H1 (cell line): ENCODE results near the gene SPEM1. TPM values are rescaled to one million over a fixed set of nuclear protein-coding genes. Genes with fewer than 3 reads are reported as not detected.

Experiments
- CTCF ChIA-PET: fragments of 300-600 bp; sonication (Branson Sonifier 250); formaldehyde crosslinking; loops from one replicate; lab custom pipeline; 2021; ENCODE audit not compliant: partially characterized antibody; lab: Charles Lee
- POLR2A ChIA-PET: fragments of 300-600 bp; sonication (Branson Sonifier 250); formaldehyde crosslinking; loops from one replicate; lab custom pipeline; 2021; ENCODE audit warnings: inconsistent platforms; ENCODE audit not compliant: partially characterized antibody; lab: Charles Lee
- DNase-seq, 2 experiments: peaks; one replicate each; pipeline versions ENCODE4 v3.0.0 to v3.0.0-alpha.2; 2010 to 2022; ENCODE audit warnings: low spot score in 2 of 2, low read depth in 1 of 2, mixed read lengths in 1 of 2
- FAIRE-seq: peaks from 2 replicates; lab custom pipeline; 2011; peaks lifted over from hg19 to GRCh38; lab: Jason Lieb, UNC
- H2AFZ ChIP-seq: 2 replicates; pipeline ENCODE4 v1.8.1; 2012; ENCODE audit warnings: low read length, inconsistent platforms
- H2AK5ac ChIP-seq: 2 replicates; pipeline ENCODE4 v1.6.1; 2013; ENCODE audit warnings: low read depth, low read length
- H2BK120ac ChIP-seq: replicated peaks from 2 replicates; pipeline ENCODE3; 2013; ENCODE audit warnings: low read depth, low read length, inconsistent platforms
- H2BK12ac ChIP-seq: 2 replicates; pipeline ENCODE4 v1.6.1; 2013; ENCODE audit warnings: low read depth, low read length
- H2BK15ac ChIP-seq: 2 replicates; pipeline ENCODE4 v1.6.1; 2013; ENCODE audit warnings: low read length
- H2BK20ac ChIP-seq: 2 replicates; pipeline ENCODE4 v1.6.1; 2013; ENCODE audit warnings: low read length
- H2BK5ac ChIP-seq: 2 replicates; pipeline ENCODE4 v1.6.1; 2013; ENCODE audit warnings: low read depth, low read length
- H3K14ac ChIP-seq: 2 replicates; pipeline ENCODE4 v1.6.1; 2013; ENCODE audit warnings: inconsistent platforms; ENCODE audit not compliant: insufficient read length
- H3K18ac ChIP-seq: 2 replicates; pipeline ENCODE4 v1.6.1; 2013; ENCODE audit warnings: low read length; ENCODE audit errors: extremely low read depth
- H3K23ac ChIP-seq: 2 replicates; pipeline ENCODE4 v1.6.1; 2013; ENCODE audit warnings: inconsistent platforms; ENCODE audit not compliant: insufficient read length
- H3K23me2 ChIP-seq: 2 replicates; pipeline ENCODE4 v1.6.1; 2013; ENCODE audit warnings: low read depth, low read length
- H3K27ac ChIP-seq: 2 replicates; pipeline ENCODE4 v1.6.1; 2011; ENCODE audit warnings: low read depth, low read length, inconsistent platforms
- H3K27me3 ChIP-seq, 4 experiments: replicated peaks in 1 of 4; 1 replicate in 1 of 4; 2 replicates in 3 of 4; pipeline versions ENCODE4 v1.6.1 to v1.8.1; 2011 to 2013; ENCODE audit warnings: low read length in 3 of 4, mild to moderate bottlenecking in 3 of 4, inconsistent platforms in 2 of 4, mixed read lengths in 2 of 4, moderate library complexity in 1 of 4; ENCODE audit not compliant: control insufficient read depth in 3 of 4, insufficient read depth in 3 of 4; ENCODE audit errors: extremely low read depth in 1 of 4
- H3K36me3 ChIP-seq, 4 experiments: 2 replicates each; pipeline versions ENCODE4 v1.6.1 to v1.8.1; 2011 to 2013; ENCODE audit warnings: mild to moderate bottlenecking in 4 of 4, low read length in 3 of 4, moderate library complexity in 2 of 4, control low read depth in 1 of 4, inconsistent platforms in 1 of 4; ENCODE audit not compliant: insufficient read depth in 4 of 4, control insufficient read depth in 2 of 4
- H3K4ac ChIP-seq: replicated peaks from 2 replicates; pipeline ENCODE3; 2013; ENCODE audit warnings: low read length, low read depth, mixed read lengths, inconsistent platforms; ENCODE audit not compliant: insufficient read length
- H3K4me1 ChIP-seq, 4 experiments: replicated peaks in 1 of 4; 1 replicate in 1 of 4; 2 replicates in 3 of 4; pipeline versions ENCODE4 v1.6.1 to v1.8.1; 2011 to 2013; ENCODE audit warnings: low read length in 3 of 4, inconsistent platforms in 2 of 4, mixed read lengths in 1 of 4; ENCODE audit not compliant: insufficient read depth in 4 of 4, control insufficient read depth in 3 of 4
- H3K4me2 ChIP-seq, 2 experiments: 2 replicates each; pipeline versions ENCODE4 v1.6.1 to v1.8.1; 2011 to 2013; ENCODE audit warnings: low read depth in 2 of 2, low read length in 2 of 2, control low read depth in 1 of 2, inconsistent platforms in 1 of 2, mild to moderate bottlenecking in 1 of 2; ENCODE audit not compliant: insufficient read depth in 1 of 2
- H3K4me3 ChIP-seq, 4 experiments: fragments of 200-600, 300-600 bp in 1 of 4; sonication (generic), shearing (Covaris generic), sonication (Bioruptor Twin) in 1 of 4; 2 replicates each; pipeline versions ENCODE4 v1.5.1 to v1.8.1; 2011 to 2016; ENCODE audit warnings: low read length in 4 of 4, low read depth in 3 of 4, control low read depth in 2 of 4, inconsistent platforms in 2 of 4, mild to moderate bottlenecking in 2 of 4, mixed read lengths in 1 of 4, moderate library complexity in 1 of 4; ENCODE audit not compliant: insufficient read depth in 2 of 4; ENCODE audit errors: extremely low read depth in 1 of 4
- H3K56ac ChIP-seq: replicated peaks from 2 replicates; pipeline ENCODE3; 2013; ENCODE audit warnings: low read depth, mild to moderate bottlenecking, mixed read lengths, low read length, inconsistent platforms; ENCODE audit not compliant: insufficient read length
- H3K79me1 ChIP-seq: 2 replicates; pipeline ENCODE4 v1.6.1; 2013; ENCODE audit warnings: low read depth, low read length, control low read depth
- H3K79me2 ChIP-seq, 2 experiments: 2 replicates each; pipeline versions ENCODE4 v1.6.1 to v1.8.1; 2012 to 2013; ENCODE audit warnings: low read length in 2 of 2, mild to moderate bottlenecking in 2 of 2, inconsistent platforms in 1 of 2; ENCODE audit not compliant: insufficient read depth in 2 of 2, control insufficient read depth in 1 of 2
- H3K9ac ChIP-seq, 4 experiments: replicated peaks in 1 of 4; 1 replicate in 1 of 4; 2 replicates in 3 of 4; pipeline versions ENCODE4 v1.6.1 to v1.8.1; 2011 to 2013; ENCODE audit warnings: low read depth in 3 of 4, low read length in 3 of 4, control low read depth in 2 of 4, mild to moderate bottlenecking in 2 of 4, moderate library complexity in 2 of 4, inconsistent platforms in 1 of 4; ENCODE audit errors: extremely low read depth in 1 of 4
- H3K9me3 ChIP-seq, 2 experiments: 2 replicates each; pipeline versions ENCODE4 v1.6.1 to v1.8.1; 2012 to 2013; ENCODE audit warnings: mild to moderate bottlenecking in 2 of 2, moderate library complexity in 2 of 2, control low read depth in 1 of 2, inconsistent platforms in 1 of 2, low read depth in 1 of 2, low read length in 1 of 2, mixed read lengths in 1 of 2; ENCODE audit not compliant: insufficient read depth in 2 of 2
- H4K20me1 ChIP-seq, 2 experiments: replicated peaks in 1 of 2; 2 replicates each; pipeline versions ENCODE3 to v1.8.1; 2011 to 2013; ENCODE audit warnings: inconsistent platforms in 2 of 2, low read length in 2 of 2, mild to moderate bottlenecking in 1 of 2; ENCODE audit not compliant: insufficient read depth in 2 of 2, control insufficient read depth in 1 of 2
- H4K5ac ChIP-seq: 2 replicates; pipeline ENCODE4 v1.6.1; 2013; ENCODE audit warnings: low read length, low read depth, mixed read lengths, inconsistent platforms; ENCODE audit not compliant: insufficient read length
- H4K8ac ChIP-seq: 2 replicates; pipeline ENCODE4 v1.8.0; 2013; ENCODE audit warnings: mild to moderate bottlenecking, moderate library complexity, low read length, inconsistent platforms; ENCODE audit not compliant: insufficient read depth; ENCODE audit errors: extremely low read depth
- H4K91ac ChIP-seq: replicated peaks from 2 replicates; pipeline ENCODE3; 2013; ENCODE audit warnings: low read length, mixed read lengths, inconsistent platforms; ENCODE audit not compliant: insufficient read length
- ASH2L ChIP-seq: fragments of 200-600, 300-600 bp; sonication (generic); IDR thresholded peaks from one replicate; pipeline ENCODE4 v1.7.1; 2017; ENCODE audit warnings: low read length
- CEBPB ChIP-seq: IDR thresholded peaks from 2 replicates; pipeline ENCODE4 v1.6.1; 2012; ENCODE audit warnings: low read depth, low read length
- CTCF ChIP-seq, 3 experiments: IDR thresholded peaks; 1 replicate in 2 of 3; 2 replicates in 1 of 3; pipeline versions ENCODE4 v1.5.1 to v1.6.1; 2011; ENCODE audit warnings: low read length in 3 of 3, mild to moderate bottlenecking in 3 of 3, inconsistent platforms in 2 of 3, low read depth in 1 of 3, moderate library complexity in 1 of 3; ENCODE audit not compliant: insufficient read depth in 1 of 3; ENCODE audit errors: control extremely low read depth in 1 of 3
- NRF1 ChIP-seq: IDR thresholded peaks from 2 replicates; pipeline ENCODE4 v1.6.1; 2011; ENCODE audit warnings: mild to moderate bottlenecking, low read depth, low read length, improper control_type of control experiment
- PHF8 ChIP-seq: fragments of 200-600 bp; sonication (generic); conservative IDR thresholded peaks from 2 replicates; pipeline ENCODE4 v1.7.1; 2012; ENCODE audit warnings: low read depth, mild to moderate bottlenecking, inconsistent platforms, low read length, moderate library complexity
- RBBP5 ChIP-seq: IDR thresholded peaks from 2 replicates; pipeline ENCODE4 v1.7.1; 2012; ENCODE audit warnings: low read depth, mild to moderate bottlenecking, inconsistent platforms, low read length, moderate library complexity, borderline replicate concordance
- RFX5 ChIP-seq: IDR thresholded peaks from 2 replicates; pipeline ENCODE4 v1.6.1; 2011; ENCODE audit warnings: low read depth, low read length, improper control_type of control experiment, borderline replicate concordance
- WGBS, 2 experiments: shearing (Covaris generic) in 1 of 2; methylation state at CpG; one replicate each; pipeline versions ENCODE4 v1.1.6 to v1.1.7; 2013 to 2015; ENCODE audit warnings: low lambda C conversion rate in 2 of 2, mixed read lengths in 2 of 2, inconsistent platforms in 1 of 2, low coverage in 1 of 2, missing lambda C conversion rate in 1 of 2; ENCODE audit not compliant: insufficient replicate concordance in 2 of 2, insufficient coverage in 1 of 2, insufficient read length in 1 of 2; ENCODE audit errors: extremely low coverage in 1 of 2, missing lambda C conversion rate in 1 of 2; 5-methylcytosine and 5-hydroxymethylcytosine counted together
- polyA plus RNA-seq, 7 experiments: library from polyadenylated mRNA; depleted of rRNA in 3 of 7; stranded (reverse) in 5 of 7; unstranded in 2 of 7; fragments of >200 nt in 5 of 7; fragments of 200-250 nt in 2 of 7; gene quantifications; 1 replicate in 5 of 7; 2 replicates in 1 of 7; 4 replicates in 1 of 7; pipeline versions ENCODE4 v1.2.1 to v1.2.3, GENCODE V29; 2011 to 2013; ENCODE audit warnings: missing spikeins in 2 of 7, mixed read lengths in 2 of 7
- total RNA-seq: library from RNA; stranded (reverse); fragmentation: NEBNext Ultra II Directional; extraction: Animal tissue kit (Norgen Biotek cat#: 25700); gene quantifications from 2 replicates; pipeline ENCODE4 v1.2.1, GENCODE V29; 2021

The SPEM1 gene
- total and polyA plus RNA-seq, 2 of the 8 experiments (the other 6 are each of a cell fraction or from before 2014, with no cell fraction given), result not detected

- Histone ChIP-seq H3K4me2 (peak overlapping the region in 1 of 2 experiments; percentile 77; a peak in 2 of 4 replicates), H3K27me3 (peaks cover 0 to 16% (median 13%) of the 10 kb centered on the region in 4 experiments; a peak in 6 of 7 replicates), H3K4ac (no peak overlapping the region), H3K56ac (no peak overlapping the region), H4K91ac (no peak overlapping the region), H3K79me2 (no peaks in the 10 kb centered on the region), H3K36me3 (no peaks in the 10 kb centered on the region), H3K23me2 (peaks cover 15% of the 10 kb centered on the region; the same call in 1 of the 2 replicates), H3K9me3 (no peaks in the 10 kb centered on the region), H3K4me3 (peak overlapping the region in 1 of 4 experiments; percentile 66; a peak in 1 of 8 replicates), H2AK5ac (0 out of 2 replicates have a peak overlapping the region, but pooled peaks have one; percentile 28), H4K20me1 (no peaks in the 10 kb centered on the region), H3K9ac (no peak overlapping the region), H2BK12ac (no peak overlapping the region; the same call in 1 of the 2 replicates), H4K8ac (no peak overlapping the region; the same call in 1 of the 2 replicates), H2BK120ac (no peak overlapping the region), H3K14ac (no peak overlapping the region), H2BK5ac (no peak overlapping the region), H3K18ac (no peak overlapping the region), H2BK20ac (no peak overlapping the region), H3K79me1 (no peaks in the 10 kb centered on the region), H2AFZ (no peak overlapping the region), H3K23ac (no peak overlapping the region), H2BK15ac (no peak overlapping the region), H4K5ac (no peak overlapping the region), H3K4me1 (peaks cover 3 to 18% (median 16%) of the 10 kb centered on the region in 4 experiments), H3K27ac (no peak overlapping the region)
- ChIA-PET POLR2A (interaction anchor here (0.9 to 15.5 kb wide), 10 partner anchors 7 to 137 kb away, joined by 3 to 339 read pairs (median 5); partner anchors contain the start of genes POLR2A, SLC35G6, TMEM102 and TMEM256), CTCF (interaction anchor here (0.6 to 5.4 kb wide), 17 partner anchors 9 to 267 kb away, joined by 3 to 26 read pairs (median 3); partner anchors contain the start of genes MPDU1, TMEM102 and TNFSF13)
- WGBS, 2 experiments, result 81% methylated on average over 7 of the region's 7 CpGs; no CpG with 5 or more reads in 1 of the 2 experiments
- TF ChIP-seq CEBPB (no peak), RBBP5 (no peak), CTCF (IDR thresholded peaks at IDR 0.05; ENCODE audit: control extremely low read depth in 1 of 3, insufficient read depth in 1 of 3, low read depth in 1 of 3, low read length in 3 of 3) (no peak), RFX5 (no peak), PHF8 (no peak), NRF1 (no peak), ASH2L (no peak)
- DNase-seq (no peak), FAIRE-seq (no peak)
Observed at GRCh38 chr17:7443499-7444485, 23.7 kb downstream of the SPEM1 start.
